OCI-LY3 (cell line): Measurements from ENCODE around the gene PTPRD.

ENCODE experiments used
- EZH2phosphoT487 ChIP-seq: fragments of 200-600 bp; shearing (Covaris generic); IDR thresholded peaks from 2 replicates; pipeline ENCODE4 v1.6.1; 2018; ENCODE audit warnings: antibody characterized with exemption, mixed run types, low read depth
- TF ChIP-seq, protein P1 (sequence below): fragments of 200-600, 300-600 bp; sonication (generic); IDR thresholded peaks from 2 replicates; pipeline ENCODE4 v1.5.1; 2014; ENCODE audit warnings: antibody characterized with exemption, low read length, low read depth

DNA sequence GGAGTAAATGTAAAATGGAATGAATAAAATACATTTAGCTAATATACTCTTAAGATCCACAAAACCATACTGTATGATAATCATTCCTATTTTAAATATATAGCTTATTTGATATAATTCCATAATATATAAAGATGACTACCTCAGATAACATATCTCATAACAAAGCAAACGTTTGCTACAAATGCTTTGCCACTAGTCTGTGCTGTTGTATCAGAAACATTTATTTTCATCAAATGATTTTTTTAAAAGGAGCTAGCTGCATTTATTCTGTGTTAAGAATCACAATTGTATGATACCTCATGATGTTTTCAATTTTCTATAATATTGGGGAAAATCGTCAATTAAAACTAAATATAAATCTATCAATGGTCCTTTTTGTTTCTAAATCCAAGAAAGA, 567.2 kb downstream of the PTPRD start:
- TF ChIP-seq, protein P1, sequence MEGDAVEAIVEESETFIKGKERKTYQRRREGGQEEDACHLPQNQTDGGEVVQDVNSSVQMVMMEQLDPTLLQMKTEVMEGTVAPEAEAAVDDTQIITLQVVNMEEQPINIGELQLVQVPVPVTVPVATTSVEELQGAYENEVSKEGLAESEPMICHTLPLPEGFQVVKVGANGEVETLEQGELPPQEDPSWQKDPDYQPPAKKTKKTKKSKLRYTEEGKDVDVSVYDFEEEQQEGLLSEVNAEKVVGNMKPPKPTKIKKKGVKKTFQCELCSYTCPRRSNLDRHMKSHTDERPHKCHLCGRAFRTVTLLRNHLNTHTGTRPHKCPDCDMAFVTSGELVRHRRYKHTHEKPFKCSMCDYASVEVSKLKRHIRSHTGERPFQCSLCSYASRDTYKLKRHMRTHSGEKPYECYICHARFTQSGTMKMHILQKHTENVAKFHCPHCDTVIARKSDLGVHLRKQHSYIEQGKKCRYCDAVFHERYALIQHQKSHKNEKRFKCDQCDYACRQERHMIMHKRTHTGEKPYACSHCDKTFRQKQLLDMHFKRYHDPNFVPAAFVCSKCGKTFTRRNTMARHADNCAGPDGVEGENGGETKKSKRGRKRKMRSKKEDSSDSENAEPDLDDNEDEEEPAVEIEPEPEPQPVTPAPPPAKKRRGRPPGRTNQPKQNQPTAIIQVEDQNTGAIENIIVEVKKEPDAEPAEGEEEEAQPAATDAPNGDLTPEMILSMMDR: peak; percentile 45
- no peak for TF ChIP-seq EZH2phosphoT487
